T-helper 1 cell treated with Interleukin-12 subunit alpha and Interleukin-12 subunit beta and Interleukin-4 antibody, amounts not matched to agents 30 μg/mL and 1 μg/mL, for 36 hours (primary cell): ENCODE data around the gene HTD2.

ENCODE experiments used
- H3K27ac Mint-ChIP-seq: one replicate; pipeline ENCODE4 v1.8.0; 2021; ENCODE audit warnings: mild to moderate bottlenecking, mixed read lengths
- H3K27me3 Mint-ChIP-seq: one replicate; pipeline ENCODE4 v1.8.0; 2021; ENCODE audit warnings: low read depth, mixed read lengths
- H3K36me3 Mint-ChIP-seq: one replicate; pipeline ENCODE4 v1.8.0; 2021; ENCODE audit warnings: low read depth, mixed read lengths
- H3K4me1 Mint-ChIP-seq: one replicate; pipeline ENCODE4 v1.8.0; 2021; ENCODE audit warnings: low read depth, mixed read lengths
- H3K4me3 Mint-ChIP-seq: one replicate; pipeline ENCODE4 v1.8.0; 2021; ENCODE audit warnings: mild to moderate bottlenecking, moderate library complexity, mixed read lengths
- H3K9me3 Mint-ChIP-seq: one replicate; pipeline ENCODE4 v1.8.0; 2021; ENCODE audit warnings: mixed read lengths

HTD2 gene

DNA sequence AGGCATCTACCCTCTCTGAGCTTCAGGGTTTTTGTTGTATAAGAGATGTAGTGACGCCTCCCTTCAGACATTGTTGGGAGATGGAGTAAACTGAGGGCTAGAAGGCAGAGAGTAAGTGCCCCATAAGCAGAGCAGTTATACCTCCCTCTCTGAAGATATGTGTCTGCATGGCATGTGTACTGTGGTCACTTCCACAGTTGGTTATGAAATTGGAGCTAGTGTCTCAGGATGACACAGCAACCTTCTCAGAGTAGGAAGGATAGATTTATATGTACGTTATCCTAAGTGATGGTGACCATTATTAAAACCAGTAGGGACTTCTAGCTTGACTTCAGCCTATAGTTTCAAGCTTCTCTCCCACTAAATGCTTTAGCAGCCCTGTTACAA is 44.3 kb downstream of the HTD2 start:
- no peaks in the 10 kb centered on the region for H3K27me3 Mint-ChIP-seq
- H3K4me1 Mint-ChIP-seq: peaks cover 73% of the 10 kb centered on the region
- H3K27ac Mint-ChIP-seq: peak overlapping the region; percentile 91
- H3K4me3 Mint-ChIP-seq: peak overlapping the region; percentile 52
- H3K36me3 Mint-ChIP-seq: peaks cover 16% of the 10 kb centered on the region
- no peaks in the 10 kb centered on the region for H3K9me3 Mint-ChIP-seq

DNA sequence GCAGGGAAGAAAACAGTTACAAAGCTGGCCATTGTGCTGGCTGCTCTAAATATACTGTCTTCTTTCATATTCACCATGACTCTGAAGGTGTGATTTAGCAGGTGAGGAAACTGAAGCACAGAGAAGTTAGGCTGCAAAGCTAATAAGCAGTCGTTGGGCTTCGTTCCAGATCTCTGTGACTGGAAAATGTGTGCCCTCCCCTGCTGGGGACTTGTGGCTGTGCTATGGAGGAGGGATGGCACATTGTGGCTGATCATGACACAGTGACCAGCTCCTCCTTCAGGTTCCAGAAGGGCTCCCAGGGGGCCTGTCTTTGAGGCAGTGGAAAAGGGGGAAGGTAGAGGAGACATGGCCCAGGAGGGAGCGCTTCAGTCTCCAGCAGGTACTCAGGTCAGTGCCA is 45.6 kb downstream of the HTD2 start:
- no peaks in the 10 kb centered on the region for H3K27me3 Mint-ChIP-seq
- peak overlapping the region; percentile 36 for H3K4me3 Mint-ChIP-seq
- H3K4me1 Mint-ChIP-seq: peaks cover 72% of the 10 kb centered on the region
- H3K9me3 Mint-ChIP-seq: no peaks in the 10 kb centered on the region
- H3K36me3 Mint-ChIP-seq: peaks cover 13% of the 10 kb centered on the region
- H3K27ac Mint-ChIP-seq: peak overlapping the region; percentile 91

DNA sequence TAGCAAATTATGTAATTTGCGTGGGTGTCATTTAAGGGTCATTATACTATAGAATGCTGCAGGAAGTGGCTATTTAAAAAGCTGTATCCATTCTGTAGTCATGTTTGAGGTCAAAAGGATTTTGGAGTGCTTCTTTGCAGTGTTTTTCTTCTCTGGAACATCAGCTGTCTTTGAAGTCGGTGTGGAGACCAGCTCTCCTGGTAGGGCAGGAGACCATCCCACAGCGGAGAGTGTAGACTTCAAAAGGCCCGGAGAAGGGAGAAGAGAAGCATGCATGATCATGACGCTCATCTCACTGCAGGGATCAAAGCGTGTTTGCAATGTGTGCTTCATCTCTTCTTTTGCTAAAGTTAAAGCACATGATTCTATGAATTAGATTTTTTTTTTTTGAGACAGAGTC is 46.3 kb downstream of the HTD2 start:
- H3K9me3 Mint-ChIP-seq: no peaks in the 10 kb centered on the region
- peaks cover 10% of the 10 kb centered on the region for H3K36me3 Mint-ChIP-seq
- peak overlapping the region; percentile 36 for H3K4me3 Mint-ChIP-seq
- H3K4me1 Mint-ChIP-seq: peaks cover 69% of the 10 kb centered on the region
- no peaks in the 10 kb centered on the region for H3K27me3 Mint-ChIP-seq
- peak overlapping the region; percentile 66 for H3K27ac Mint-ChIP-seq

DNA sequence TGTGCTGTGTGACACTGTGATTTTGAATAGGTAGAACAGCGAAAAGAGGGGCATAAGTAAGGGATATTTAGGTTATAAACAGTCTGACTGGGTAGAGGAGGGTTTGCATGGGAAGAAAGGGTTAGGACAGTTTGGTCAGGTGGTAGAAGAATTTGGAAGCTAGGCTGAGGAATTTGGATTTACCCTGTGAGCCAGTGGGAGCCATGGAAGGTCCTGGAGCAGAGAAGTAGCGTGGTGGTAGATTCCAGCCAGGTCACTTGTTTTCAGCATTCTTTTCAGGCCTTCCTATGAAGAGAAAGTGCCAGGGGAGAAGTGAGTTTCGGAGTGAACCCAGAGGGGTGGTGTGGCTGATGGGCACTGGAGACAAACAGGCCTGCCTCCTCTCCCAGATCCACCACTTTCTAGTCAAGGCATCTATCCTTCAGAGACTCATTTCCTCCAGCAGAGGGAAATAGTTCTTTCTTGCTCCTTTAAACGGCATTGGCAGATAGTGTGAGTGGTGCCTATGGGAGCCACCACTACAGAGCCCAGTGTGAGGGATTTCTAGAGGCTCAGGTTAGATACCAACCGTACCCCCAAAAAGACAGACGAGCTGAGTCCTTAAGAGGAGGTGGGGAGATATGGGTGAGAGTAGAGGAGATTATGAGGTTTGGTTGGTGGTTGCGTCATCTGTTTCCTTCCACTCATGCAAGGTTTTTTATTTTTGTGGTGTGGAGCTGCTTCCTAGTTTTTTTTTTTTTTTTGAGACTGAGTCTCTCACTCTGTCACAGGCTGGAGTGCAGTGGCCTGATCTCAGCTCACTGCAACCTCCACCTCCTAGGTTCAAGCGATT is 47.6 kb downstream of the HTD2 start:
- no peaks in the 10 kb centered on the region for H3K9me3 Mint-ChIP-seq
- H3K36me3 Mint-ChIP-seq: peaks cover 10% of the 10 kb centered on the region
- peak overlapping the region; percentile 97 for H3K27ac Mint-ChIP-seq
- H3K4me3 Mint-ChIP-seq: peak overlapping the region; percentile 81
- peaks cover 68% of the 10 kb centered on the region for H3K4me1 Mint-ChIP-seq
- H3K27me3 Mint-ChIP-seq: no peaks in the 10 kb centered on the region

DNA sequence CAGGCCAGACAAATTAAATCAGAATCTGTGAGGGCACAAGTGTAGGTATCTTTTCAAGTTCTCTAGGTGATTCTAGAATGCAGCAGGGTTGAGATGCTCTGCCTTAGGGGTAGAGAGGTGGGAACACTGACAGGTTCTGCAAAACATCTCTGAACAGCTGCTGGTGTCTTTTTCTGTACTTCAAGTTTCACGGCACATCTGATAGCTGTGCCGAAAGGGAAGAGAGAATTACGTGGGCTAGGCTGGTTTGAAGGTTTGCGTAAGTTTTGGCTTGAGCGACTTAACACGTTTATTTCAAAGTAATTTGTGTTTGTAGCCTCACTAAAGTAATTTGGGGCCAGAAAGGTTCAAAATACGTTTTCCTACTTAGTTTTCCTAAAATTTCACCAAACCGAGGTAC is 48.9 kb downstream of the HTD2 start:
- Mint-ChIP-seq H3K4me3 (no peak overlapping the region), H3K27me3 (no peaks in the 10 kb centered on the region), H3K27ac (peak overlapping the region; percentile 46), H3K9me3 (no peaks in the 10 kb centered on the region), H3K4me1 (peaks cover 59% of the 10 kb centered on the region), H3K36me3 (peaks cover 7% of the 10 kb centered on the region)

DNA sequence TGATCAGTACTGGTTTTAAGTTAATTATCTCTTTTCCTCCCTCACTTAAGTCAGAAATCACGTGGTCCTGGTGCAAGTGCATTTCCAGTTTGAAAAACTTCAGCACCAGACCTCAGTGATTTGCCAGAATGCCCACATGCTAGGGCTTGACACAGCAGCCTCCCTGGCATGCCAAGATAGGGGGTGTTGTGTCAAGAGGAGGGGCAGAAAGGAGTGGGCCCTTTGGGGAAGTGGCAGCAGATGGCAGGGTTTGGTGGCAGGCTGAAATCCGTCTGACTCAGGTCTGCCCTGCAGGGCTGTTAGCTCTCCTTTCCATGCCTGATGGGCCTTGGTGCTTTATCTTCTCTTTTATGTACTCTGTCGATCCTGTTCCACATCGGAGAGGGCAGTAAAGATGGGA is 49.7 kb downstream of the HTD2 start:
- H3K4me1 Mint-ChIP-seq: peaks cover 51% of the 10 kb centered on the region
- H3K27me3 Mint-ChIP-seq: no peaks in the 10 kb centered on the region
- peak overlapping the region; percentile 65 for H3K27ac Mint-ChIP-seq
- H3K9me3 Mint-ChIP-seq: no peaks in the 10 kb centered on the region
- H3K36me3 Mint-ChIP-seq: peaks cover 5% of the 10 kb centered on the region
- no peak overlapping the region for H3K4me3 Mint-ChIP-seq

DNA sequence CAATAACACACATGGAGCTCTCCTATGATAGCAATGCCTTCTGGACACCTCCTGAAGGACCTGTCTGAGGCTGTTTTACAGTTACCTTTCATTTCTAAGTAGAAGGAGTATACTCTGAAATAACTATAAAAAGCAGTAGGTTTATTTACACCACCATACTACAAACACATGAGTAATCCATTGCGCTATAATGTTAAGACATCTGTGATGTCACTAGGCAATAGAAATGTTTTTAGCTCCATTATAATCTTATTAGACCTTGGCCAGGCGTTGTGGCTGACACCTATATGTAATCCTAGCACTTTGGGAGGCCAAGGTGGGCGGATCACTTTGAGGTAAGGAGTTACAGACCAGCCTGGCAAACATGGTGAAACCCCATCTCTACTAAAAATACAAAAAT is 51.1 kb downstream of the HTD2 start:
- Mint-ChIP-seq H3K4me1 (peaks cover 43% of the 10 kb centered on the region), H3K9me3 (no peaks in the 10 kb centered on the region), H3K36me3 (peaks cover 1% of the 10 kb centered on the region), H3K4me3 (no peak overlapping the region), H3K27ac (peak overlapping the region; percentile 34), H3K27me3 (no peaks in the 10 kb centered on the region)

DNA sequence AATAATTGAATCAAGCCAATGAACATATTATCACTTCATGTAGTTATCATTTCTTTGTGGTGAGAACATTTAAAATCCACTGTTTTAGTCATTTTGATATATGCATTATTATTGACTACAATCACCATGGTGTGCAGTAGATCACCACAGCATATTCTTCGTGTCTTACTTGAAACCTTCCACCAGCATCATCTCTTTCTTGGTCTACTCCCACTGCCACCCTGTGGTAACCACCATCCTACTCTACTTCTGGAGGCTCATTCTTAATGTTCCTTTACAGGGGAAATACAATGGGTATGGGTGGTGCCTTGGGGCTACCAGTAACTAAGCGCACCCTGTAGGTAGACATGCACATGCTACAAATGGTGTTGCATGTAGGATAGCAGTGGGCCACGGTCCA is 51.8 kb downstream of the HTD2 start:
- Mint-ChIP-seq H3K9me3 (no peaks in the 10 kb centered on the region), H3K4me3 (no peak overlapping the region), H3K36me3 (peaks cover 1% of the 10 kb centered on the region), H3K4me1 (peaks cover 38% of the 10 kb centered on the region), H3K27ac (no peak overlapping the region), H3K27me3 (no peaks in the 10 kb centered on the region)

DNA sequence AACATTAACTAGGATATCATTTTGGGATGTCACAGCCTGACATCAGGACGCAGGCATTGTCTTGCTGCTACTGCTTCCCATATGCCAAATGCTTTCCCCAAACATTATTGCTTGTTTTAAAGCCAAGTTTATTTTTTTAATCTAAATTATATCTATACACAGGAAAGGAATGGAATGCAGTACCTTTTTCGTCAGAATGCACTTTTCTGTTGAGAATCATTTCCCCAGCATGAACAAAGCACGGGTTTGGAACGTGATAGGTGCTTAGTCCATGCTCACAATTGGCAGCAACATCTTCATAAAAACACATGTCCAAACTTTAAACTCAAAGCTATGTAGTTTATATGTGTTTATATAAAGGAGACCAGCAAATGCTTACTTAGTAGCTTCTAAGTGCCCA is 52.5 kb downstream of the HTD2 start:
- H3K9me3 Mint-ChIP-seq: no peaks in the 10 kb centered on the region
- H3K36me3 Mint-ChIP-seq: peaks cover 4% of the 10 kb centered on the region
- no peak overlapping the region for H3K4me3 Mint-ChIP-seq
- no peak overlapping the region for H3K27ac Mint-ChIP-seq
- H3K27me3 Mint-ChIP-seq: no peaks in the 10 kb centered on the region
- peaks cover 33% of the 10 kb centered on the region for H3K4me1 Mint-ChIP-seq

DNA sequence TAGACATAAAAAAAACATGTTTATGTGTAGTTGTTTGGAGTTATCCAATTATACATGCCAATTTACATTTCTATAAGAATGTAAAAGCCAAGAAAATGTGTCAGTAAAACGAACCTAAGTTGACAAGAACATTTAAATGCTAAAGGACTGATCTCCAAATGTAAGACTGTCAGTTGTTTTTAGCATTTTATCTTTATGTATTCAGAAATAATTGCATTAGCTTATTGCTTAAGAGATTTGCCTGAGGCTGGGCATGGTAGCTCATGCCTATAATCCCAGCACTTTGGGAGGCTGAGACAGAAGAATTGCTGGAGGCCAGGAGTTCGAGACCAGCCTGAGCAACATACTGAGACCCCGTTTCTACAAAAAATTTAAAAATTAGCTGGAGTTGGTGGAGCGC is 53.3 kb downstream of the HTD2 start:
- H3K4me3 Mint-ChIP-seq: no peak overlapping the region
- H3K4me1 Mint-ChIP-seq: peaks cover 31% of the 10 kb centered on the region
- no peak overlapping the region for H3K27ac Mint-ChIP-seq
- H3K9me3 Mint-ChIP-seq: no peaks in the 10 kb centered on the region
- H3K27me3 Mint-ChIP-seq: no peaks in the 10 kb centered on the region
- H3K36me3 Mint-ChIP-seq: peaks cover 5% of the 10 kb centered on the region

DNA sequence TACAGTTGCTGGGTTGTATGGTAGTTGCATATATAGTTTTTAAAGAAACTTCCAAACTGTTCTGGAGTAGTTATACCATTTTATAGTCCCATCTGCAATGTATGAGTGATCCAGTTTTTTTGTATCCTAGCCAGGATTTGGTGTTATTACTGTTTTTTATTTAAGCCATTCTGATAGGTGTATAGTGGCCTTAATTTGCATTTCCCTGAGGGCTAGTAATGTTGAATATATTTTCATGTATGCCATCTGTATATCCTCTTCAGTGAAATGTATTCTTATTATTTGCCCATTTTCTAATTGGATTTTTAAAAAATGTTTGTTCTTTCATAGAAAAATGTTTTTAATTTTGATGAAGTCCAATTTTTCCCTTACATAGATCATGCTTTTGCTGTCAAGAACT is 55.5 kb downstream of the HTD2 start:
- Mint-ChIP-seq H3K9me3 (no peaks in the 10 kb centered on the region), H3K27ac (no peak overlapping the region), H3K36me3 (peaks cover 10% of the 10 kb centered on the region), H3K4me1 (peaks cover 39% of the 10 kb centered on the region), H3K4me3 (no peak overlapping the region), H3K27me3 (no peaks in the 10 kb centered on the region)

DNA sequence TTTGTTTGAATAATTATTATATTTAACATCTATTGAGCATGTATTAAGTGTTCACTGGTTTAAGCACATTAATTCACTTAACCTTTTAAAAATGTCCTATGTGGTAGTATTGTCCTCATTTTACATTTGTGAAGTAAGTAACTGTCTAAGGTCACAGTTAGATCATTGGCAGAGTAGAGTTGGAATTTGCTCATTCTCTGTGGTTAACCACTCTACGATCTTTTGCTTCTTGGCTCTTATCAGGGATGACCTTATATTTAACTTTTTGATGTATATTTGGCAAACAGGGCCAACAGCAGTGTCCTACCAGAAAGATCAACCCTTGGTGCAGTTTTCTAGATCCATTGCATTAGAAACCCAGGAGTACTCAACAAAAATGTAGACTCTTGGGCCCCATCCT is 60.4 kb downstream of the HTD2 start:
- no peaks in the 10 kb centered on the region for H3K27me3 Mint-ChIP-seq
- H3K4me1 Mint-ChIP-seq: peaks cover 31% of the 10 kb centered on the region
- no peaks in the 10 kb centered on the region for H3K9me3 Mint-ChIP-seq
- H3K4me3 Mint-ChIP-seq: no peak overlapping the region
- H3K36me3 Mint-ChIP-seq: peaks cover 18% of the 10 kb centered on the region
- H3K27ac Mint-ChIP-seq: no peak overlapping the region

DNA sequence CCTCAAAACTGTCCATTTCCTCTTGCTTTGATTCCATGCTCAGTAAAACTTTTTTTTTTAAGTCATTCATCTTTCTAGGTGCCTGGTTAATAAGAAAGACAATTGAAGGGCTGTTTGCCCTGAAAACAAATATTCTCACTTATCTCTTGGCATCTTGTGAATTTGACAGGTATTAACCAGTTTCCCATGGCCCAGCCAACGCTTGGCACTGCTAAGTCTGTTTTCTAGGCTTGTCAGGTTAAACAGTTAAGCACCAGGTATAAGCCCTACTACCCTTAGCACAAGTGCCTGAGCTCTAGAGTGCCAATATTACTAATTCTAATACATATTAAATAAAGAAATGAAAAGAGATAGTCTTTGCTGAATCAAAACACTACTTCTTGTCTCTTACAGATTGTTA is 62.7 kb downstream of the HTD2 start:
- Mint-ChIP-seq H3K36me3 (peaks cover 15% of the 10 kb centered on the region), H3K4me1 (peaks cover 25% of the 10 kb centered on the region), H3K27me3 (no peaks in the 10 kb centered on the region), H3K27ac (no peak overlapping the region), H3K4me3 (no peak overlapping the region), H3K9me3 (no peaks in the 10 kb centered on the region)
